H54 (cell line): ENCODE results near the gene BACE2.
A peak's percentile ranks its signal among the peaks of the same experiment; 100 is the strongest.

Source experiments
- DNase-seq: peaks from one replicate; pipeline ENCODE4 v3.0.0; 2011; ENCODE audit warnings: low spot score, mixed read lengths; ENCODE audit not compliant: insufficient read length
- FAIRE-seq: peaks from 3 replicates; lab custom pipeline; 2011; peaks lifted over from hg19 to GRCh38; lab: Jason Lieb, UNC
- POLR2A ChIP-seq: IDR thresholded peaks from 2 replicates; pipeline ENCODE4 v1.6.1; 2011; ENCODE audit warnings: low read depth, mild to moderate bottlenecking, low read length

Gene BACE2

DNA sequence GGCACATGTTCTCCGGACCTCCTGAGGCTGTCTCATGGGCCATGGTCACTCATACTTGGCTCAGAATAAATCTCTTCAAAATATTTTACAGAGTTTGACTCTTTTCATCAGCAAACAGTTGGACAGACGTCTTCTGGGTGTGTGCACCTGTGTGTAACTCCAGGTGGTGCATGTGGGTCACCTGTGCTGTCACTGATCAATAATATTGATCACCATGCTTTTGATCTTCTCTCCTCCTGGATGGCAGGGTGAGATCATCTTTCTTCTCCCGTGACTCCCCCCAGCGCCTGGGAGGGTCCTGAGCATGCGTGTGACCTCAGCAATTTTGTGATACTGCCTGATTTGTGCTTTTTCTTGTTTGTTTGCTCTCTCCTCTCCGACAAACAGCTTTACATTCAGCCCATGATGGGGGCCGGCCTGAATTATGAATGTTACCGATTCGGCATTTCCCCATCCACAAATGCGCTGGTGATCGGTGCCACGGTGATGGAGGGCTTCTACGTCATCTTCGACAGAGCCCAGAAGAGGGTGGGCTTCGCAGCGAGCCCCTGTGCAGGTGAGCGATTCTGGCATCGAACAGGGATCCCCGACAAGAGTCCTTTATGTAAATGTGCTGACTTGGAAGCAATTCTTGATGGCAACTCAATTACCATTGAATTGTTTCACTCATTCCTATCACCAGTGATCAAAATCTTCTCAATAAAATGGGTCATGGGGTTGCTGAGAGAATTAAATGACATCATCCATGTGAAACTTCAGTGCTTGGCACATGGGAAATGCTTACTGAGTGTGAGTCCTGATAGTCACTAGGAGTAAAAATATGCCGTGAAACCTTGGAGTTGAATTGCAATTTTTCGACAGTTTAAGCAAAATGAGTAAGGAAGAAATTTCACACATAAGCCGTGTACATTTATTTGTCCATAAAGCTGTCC is 89.1 kb downstream of the BACE2 start:
- DNase-seq (no peak), FAIRE-seq (no peak)
- TF ChIP-seq POLR2A = no peak

DNA sequence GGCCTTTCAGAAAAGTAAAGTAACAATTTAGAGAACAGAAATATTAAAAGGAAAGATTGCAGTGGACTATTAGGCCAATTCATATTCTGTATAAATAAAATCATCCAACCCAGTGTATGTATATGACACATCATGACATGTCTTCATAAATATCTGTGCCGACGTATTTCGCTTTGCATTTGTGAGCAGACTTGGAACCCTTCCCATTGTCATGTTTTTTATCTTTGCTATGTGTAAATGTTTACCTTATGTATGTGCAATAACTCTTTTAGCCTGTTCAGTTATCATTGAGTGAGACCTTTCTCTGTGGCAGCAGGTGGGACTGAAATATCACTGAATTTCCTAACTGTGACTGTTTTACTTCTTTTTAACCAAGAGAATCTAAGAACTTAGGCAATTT is 90.7 kb downstream of the BACE2 start:
- no peak for TF ChIP-seq POLR2A
- FAIRE-seq (no peak), DNase-seq (no peak)

DNA sequence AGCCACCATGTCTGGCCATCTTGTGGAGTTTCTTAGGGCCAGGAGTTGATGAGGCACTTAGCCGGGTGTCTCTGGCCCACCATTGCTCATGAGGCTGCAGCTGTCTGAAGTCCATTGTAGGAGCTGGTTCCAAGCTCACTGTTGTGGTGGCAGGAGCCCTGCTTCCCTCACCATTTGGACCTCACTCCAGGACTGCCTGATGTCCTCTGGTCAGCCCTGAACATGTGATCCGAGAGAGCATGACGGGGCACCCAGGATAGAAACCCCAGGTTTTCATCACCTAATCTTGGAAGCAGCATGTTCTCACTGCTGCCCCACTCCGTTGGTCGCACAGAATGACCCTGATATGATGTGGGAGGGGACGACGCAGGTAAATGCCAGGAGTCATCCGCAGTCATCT is 92.5 kb downstream of the BACE2 start:
- DNase-seq (no peak), FAIRE-seq (no peak)
- no peak for TF ChIP-seq POLR2A

DNA sequence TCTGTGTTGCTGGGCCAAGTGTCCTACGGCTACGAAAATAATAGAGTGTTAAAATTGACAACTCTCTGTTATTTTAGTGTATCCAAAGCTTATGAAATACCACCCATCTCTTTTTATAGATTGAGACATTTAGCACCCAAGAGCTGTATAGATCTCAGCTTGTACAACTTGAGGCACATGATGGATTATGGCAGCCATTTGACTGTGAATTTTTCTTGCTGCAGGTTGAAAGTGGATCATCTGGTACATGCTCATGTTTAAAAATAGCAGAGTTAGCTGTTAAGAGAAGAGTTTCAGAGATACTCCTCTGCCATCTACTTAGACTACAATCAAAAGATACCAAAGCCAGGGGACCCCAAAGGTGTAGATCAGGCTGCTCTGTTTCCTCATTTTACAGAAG is 99.4 kb downstream of the BACE2 start:
- DNase-seq (no peak), FAIRE-seq (no peak)
- TF ChIP-seq POLR2A = no peak

DNA sequence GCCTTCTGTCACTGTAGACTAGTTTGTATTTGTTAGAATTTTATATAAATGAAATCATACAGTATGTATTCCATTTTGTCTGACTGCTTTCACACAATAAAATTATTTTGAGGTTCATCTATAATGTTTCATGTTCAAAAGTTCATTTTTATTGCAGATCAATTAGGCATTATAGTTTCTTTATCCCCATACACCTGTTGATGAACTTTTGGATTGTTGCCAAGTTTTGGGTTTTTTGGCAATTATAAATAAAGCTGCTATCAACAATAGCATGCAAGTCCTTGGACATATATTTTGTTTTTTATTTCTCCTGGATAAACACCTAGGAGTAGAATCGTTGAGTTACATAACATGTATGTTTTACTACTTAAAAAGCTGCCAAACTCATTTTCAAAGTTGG is 101.6 kb downstream of the BACE2 start:
- no peak for TF ChIP-seq POLR2A
- DNase-seq = no peak
- no peak for FAIRE-seq

DNA sequence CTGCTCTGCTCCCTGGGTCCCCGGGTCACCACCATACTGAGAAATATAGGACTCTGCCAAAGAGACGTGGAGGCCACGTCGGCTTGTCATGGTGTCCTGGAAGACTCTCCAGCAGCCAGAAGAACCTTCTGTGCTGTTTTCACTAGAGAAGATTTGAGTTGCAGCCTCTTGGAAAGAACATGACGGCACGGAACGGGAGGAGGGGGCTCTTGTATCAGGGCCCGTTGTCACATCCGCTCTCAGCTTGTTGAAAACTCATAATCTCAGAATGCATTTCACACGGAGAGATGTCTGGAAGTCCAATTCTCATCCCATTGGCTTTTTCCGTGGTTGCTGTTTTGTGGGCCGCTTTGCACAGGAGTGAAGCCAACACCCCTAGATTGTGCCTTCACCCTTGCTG is 109.2 kb downstream of the BACE2 start:
- no peak for FAIRE-seq
- TF ChIP-seq POLR2A = no peak
- DNase-seq = no peak

DNA sequence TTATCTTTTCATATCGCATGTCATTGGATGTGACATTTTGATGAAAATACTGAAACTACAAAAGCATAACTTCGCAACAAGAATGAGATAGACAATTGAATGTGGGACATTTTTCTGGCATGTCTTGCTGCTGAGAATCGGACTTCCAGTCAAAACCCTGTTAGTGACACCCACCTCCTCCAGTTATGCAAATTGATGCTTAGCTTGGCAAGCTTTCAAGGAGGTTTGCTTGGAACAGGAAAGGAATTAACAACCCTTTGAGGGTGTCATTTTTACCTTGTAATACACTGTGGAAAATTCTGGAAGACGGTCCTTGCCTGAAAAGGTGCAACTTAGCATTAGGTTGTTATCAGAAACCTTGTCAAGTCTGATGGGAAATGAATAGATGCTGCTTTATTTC is 109.9 kb downstream of the BACE2 start:
- FAIRE-seq (no peak), DNase-seq (no peak)
- no peak for TF ChIP-seq POLR2A

DNA sequence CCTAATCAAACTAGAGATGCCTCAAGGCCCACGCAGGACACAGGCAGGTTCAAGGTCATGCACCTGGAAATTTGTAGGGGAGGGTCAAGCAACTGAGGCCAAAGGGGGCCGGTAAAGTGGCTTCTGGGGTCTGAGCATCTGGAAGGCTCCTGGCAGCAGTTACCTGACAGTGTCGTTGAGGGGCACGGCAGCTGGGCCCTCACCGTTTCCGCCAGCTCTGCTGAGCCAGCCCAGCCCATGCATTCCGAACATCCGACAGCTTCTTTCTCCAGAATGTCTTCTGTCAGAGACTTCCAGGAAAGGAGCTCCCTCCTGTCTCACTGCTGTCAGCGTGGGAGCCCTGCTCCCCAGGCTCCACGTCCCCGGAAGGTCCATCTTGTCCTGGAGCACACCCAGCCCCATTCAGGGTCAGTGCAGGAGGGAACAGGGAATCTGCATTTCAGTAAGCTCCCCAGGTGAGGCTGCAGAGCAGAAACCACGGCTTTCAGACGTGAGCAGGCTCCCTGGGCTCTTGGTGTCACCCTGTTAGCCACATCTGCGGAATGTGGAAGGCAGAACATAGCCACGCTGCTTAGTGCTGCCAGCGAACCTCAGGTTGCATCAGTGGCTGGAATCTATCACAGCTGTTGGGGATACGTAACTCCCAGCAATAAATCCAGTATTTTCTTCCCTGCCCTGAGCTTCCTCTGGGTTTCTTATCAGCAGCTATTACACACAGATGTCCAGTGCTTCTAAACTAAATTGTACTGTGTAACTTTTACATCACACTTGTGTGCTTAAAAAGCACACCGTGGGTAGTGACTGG is 112.4 kb downstream of the BACE2 start:
- no peak for TF ChIP-seq POLR2A
- FAIRE-seq = no peak
- no peak for DNase-seq

DNA sequence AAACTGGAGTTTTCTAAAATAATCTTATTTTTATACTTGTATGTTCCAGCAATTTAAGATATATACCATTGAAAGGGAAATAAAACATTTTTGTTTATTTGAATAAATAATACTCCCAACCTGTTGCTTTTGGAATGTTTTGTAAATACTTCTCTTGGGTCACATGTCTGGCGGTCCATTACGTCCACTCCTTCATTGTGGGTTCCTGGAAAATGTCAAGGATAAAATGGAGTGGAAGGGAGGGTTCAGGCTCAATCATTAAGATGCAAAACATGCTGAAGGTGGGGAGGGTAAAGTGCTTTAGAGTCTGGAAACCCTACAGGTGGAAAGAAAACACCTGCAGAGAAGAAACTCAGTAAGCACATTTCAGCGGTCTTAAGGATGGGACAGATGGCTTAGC is 114.5 kb downstream of the BACE2 start:
- no peak for TF ChIP-seq POLR2A
- no peak for FAIRE-seq

DNA sequence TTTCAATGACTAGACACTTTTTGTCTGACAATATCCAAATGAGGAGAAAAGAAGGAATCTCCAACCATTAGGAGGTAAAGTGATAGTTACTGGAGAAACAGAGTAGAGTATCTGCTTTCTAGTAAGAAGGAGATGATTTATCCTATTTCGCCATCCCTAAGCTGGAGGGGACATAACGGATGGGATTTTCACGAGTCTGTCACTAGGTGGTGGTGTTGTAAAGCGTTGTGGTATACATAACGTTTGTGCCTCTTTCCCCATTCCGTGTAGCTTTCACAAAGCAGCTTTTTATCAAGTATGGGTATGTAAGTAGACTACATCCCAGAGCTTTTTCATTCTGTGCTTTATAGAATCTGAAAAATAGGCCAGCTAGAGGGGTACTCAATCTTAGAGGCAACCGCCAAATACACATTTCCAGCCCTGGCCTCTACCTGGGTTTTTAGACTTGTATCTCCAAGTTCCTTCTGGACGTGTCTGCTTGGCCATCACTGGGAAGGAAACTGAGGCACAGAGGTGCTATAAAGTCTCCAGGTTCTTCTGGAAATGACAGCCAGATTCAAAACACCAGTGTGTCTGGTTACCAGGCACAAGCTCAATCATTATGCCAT is 115.4 kb downstream of the BACE2 start:
- no peak for TF ChIP-seq POLR2A
- peak; percentile 66 for DNase-seq
- FAIRE-seq = peak; percentile 75

More for the DNA sequence above, 114.5 kb downstream of the BACE2 start:
- DNase-seq = no peak

DNA sequence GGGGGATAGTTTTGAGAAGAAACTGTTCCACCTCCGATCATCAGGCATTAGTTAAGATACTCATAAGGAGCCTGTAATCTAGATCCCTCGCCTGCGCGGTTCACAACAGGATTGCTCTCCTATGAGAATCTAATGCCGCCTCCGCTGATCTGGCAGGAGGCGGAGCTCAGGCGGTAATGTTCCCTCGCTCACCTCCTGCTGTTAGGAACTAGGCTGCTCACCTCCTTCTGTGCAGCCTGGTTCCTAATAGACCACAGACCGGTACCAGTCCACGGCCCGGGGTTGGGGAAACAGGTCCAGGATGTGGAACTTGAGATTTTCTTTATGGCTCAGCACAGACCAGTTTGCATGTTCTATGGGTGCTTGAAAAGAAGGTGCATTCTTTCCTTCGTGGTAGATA is 121.5 kb downstream of the BACE2 start:
- FAIRE-seq (no peak), DNase-seq (no peak)
- no peak for TF ChIP-seq POLR2A

DNA sequence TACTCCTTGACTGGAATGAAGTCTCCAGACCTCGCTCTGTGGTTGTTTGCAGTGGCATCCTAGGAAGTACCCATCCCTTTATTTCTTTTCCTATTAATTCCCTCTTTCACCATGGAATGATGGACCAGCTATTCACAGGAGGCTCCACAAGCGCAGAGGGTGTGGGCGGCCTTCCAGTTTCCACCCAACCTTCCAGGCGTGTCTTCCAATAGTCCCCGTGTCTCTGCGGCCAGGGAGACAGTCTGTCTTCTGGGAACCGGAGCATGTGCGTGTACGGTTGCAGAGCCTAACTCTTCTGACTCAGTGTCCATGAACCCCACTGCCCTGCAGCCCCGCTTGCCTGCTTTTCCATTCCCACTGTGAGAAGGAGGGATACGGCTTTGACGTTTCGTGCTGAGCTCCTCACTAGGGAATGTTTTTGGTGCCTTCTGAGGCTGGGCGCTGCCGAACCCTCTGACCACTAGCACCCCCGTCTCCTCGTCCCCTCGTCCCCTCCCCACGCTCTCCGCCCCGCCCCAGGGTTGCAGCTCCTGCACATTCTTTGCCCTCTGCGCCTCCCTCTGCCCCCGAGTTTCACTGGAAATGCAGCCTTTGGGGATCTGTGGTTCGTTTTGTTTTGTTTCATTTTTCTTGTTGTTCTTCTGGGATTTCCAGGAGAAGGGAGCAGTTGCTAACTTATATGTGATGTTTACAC is 122.3 kb downstream of the BACE2 start:
- DNase-seq (no peak), FAIRE-seq (no peak)
- TF ChIP-seq POLR2A = no peak

DNA sequence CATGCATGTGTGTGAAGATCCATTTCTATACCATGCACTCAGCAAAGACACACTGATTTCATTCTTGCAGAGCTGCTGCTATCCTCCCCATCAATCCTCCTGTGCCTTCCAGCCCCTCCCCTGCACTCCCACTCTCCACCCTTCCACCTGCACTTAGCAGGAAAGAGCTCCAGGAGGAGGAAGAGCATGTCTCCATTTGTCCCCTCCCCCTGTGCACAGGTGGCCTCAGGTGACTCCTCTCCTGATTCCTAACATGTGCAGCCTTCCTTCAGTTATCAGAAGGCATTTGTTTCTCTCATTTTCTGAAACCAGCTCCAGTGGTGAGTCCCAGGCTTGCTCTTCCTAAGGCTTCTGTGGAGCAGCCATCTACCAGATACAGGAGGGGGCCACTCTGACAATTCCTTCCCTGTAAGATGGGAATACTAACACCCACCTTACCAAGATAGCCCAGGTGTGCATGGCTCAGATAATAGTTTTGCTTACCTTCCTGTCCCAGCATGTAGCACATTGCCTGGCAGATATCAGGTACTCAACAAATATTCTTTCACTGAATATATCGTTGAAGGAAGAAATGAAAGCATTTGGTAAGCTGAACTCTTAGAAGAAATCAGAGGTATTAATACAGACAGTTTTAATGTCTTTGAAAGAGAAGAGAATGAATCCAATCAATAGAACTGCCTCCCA is 126.7 kb downstream of the BACE2 start:
- no peak for DNase-seq
- TF ChIP-seq POLR2A = no peak
- FAIRE-seq = no peak
